Body of pancreas (tissue), 4 donors: ENCODE measurements around the gene STK40. TPM values are rescaled to one million over a fixed set of nuclear protein-coding genes. Genes with fewer than 3 reads are reported as not detected.
A peak's percentile ranks its signal among the peaks of the same experiment; 100 is the strongest.

ENCODE experiments used
- ATAC-seq: fragments of 150-250 bp; one replicate; pipeline ENCODE4 v1.9.1; 2016
- DNase-seq, 4 donors: peaks; one replicate each; pipeline ENCODE4 v3.0.0-alpha.2; 2019
- H3K27ac ChIP-seq, 4 donors: fragments of 200-600 bp; sonication (generic); 1 replicate in 3 of 4; 2 replicates in 1 of 4; pipeline versions ENCODE4 v1.5.1 to v1.6.1; 2016 to 2019; ENCODE audit warnings: mild to moderate bottlenecking in 1 of 4, mixed read lengths in 1 of 4, moderate library complexity in 1 of 4
- H3K27me3 ChIP-seq, 2 donors: fragments of 200-600 bp; sonication (generic); one replicate each; pipeline ENCODE4 v1.6.0; 2016; ENCODE audit warnings: mild to moderate bottlenecking in 1 of 2
- H3K36me3 ChIP-seq, 2 donors: fragments of 200-600 bp; sonication (generic); replicated peaks in 1 of 2; 2 replicates each; pipeline ENCODE4 v1.5.1; 2016; ENCODE audit warnings: low read depth in 2 of 2; ENCODE audit not compliant: insufficient read depth in 1 of 2
- H3K4me1 ChIP-seq: fragments of 200-600 bp; sonication (generic); one replicate; pipeline ENCODE4 v1.6.0; 2016
- H3K4me3 ChIP-seq, 2 donors: fragments of 200-600 bp; sonication (generic); 1 replicate in 1 of 2; 2 replicates in 1 of 2; pipeline ENCODE4 v1.5.1; 2016 to 2019
- H3K9me3 ChIP-seq, 3 donors: fragments of 200-600 bp; sonication (generic); 1 replicate in 2 of 3; 2 replicates in 1 of 3; pipeline ENCODE4 v1.5.1; 2016
- POLR2A ChIP-seq, 3 donors: fragments of 450-650 bp; IDR thresholded peaks; one replicate each; pipeline ENCODE4 v1.6.1; 2016; ENCODE audit warnings: antibody characterized with exemption in 3 of 3, mild to moderate bottlenecking in 2 of 3
- WGBS, 2 donors: methylation state at CpG; one replicate each; pipeline ENCODE4 v1.1.5; 2017; 5-methylcytosine and 5-hydroxymethylcytosine counted together
- intact Hi-C: fragments of 100-400 bp; cut with DNase I; formaldehyde crosslinking; loops from one replicate; pipeline ENCODE4 v1.15.1; 2023
- total RNA-seq, 2 donors: library from RNA; depleted of rRNA; stranded (reverse); fragments of >200 nt; gene quantifications; one replicate each; pipeline ENCODE4 v1.1.0, GENCODE V29; 2016
- TF ChIP-seq, protein P1 (sequence below), 7 experiments: fragments of 450-650 bp in 4 of 7; fragments of 200-600 bp in 3 of 7; sonication (generic) in 3 of 7; IDR thresholded peaks; one replicate each; pipeline ENCODE4 v1.5.1; 2016 to 2019; ENCODE audit warnings: antibody characterized with exemption in 7 of 7

Gene STK40
- total RNA-seq, 2 donors from 2014 or later: 25.2 to 30.3 TPM

DNA sequence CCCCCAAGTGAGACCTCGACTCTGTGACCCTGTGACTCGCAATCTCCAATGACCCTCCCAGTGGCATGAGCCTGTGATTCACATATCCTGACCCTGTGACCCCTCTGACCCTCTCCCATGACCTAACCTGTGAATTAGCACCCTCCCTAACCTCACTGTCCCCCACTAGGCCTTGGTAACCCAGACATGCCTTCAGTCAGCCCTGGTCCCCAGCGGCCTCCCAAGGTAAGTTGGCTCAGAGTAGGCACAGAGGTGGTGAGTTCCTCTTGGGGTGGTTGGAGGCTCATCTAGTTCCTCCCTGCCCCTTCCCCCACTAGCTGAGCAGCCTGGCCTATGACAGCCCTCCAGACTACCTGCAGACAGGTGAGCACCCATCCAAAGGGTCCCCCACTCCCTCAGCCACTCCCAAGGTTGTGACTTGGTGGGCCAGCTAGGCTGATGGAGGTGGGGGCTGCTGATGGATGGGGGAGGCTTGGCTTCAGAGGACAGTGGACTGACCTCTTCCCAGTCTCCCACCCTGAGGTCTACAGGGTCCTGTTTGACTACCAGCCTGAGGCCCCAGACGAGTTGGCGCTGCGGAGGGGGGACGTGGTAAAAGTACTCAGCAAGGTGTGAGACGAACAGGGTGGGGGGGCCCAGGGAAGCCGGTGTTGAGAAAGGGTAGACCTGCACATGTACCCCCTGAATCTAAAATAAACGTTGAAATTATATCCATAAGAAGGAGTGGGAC lies 78.0 kb downstream of the STK40 start:
- intact Hi-C loops: no loop called here
- Histone ChIP-seq H3K27ac (no peak overlapping the region), H3K4me1 (peaks cover 19% of the 10 kb centered on the region), H3K36me3 (no peaks in the 10 kb centered on the region), H3K4me3 (no peak overlapping the region), H3K27me3 (no peaks in the 10 kb centered on the region), H3K9me3 (no peaks in the 10 kb centered on the region)
- no peak for DNase-seq
- WGBS, 2 donors: 75 to 91% methylated on average over 7 to 10 of the region's 10 CpGs
- ATAC-seq: no peak
- TF ChIP-seq, protein P1, sequence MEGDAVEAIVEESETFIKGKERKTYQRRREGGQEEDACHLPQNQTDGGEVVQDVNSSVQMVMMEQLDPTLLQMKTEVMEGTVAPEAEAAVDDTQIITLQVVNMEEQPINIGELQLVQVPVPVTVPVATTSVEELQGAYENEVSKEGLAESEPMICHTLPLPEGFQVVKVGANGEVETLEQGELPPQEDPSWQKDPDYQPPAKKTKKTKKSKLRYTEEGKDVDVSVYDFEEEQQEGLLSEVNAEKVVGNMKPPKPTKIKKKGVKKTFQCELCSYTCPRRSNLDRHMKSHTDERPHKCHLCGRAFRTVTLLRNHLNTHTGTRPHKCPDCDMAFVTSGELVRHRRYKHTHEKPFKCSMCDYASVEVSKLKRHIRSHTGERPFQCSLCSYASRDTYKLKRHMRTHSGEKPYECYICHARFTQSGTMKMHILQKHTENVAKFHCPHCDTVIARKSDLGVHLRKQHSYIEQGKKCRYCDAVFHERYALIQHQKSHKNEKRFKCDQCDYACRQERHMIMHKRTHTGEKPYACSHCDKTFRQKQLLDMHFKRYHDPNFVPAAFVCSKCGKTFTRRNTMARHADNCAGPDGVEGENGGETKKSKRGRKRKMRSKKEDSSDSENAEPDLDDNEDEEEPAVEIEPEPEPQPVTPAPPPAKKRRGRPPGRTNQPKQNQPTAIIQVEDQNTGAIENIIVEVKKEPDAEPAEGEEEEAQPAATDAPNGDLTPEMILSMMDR (IDR thresholded peaks at IDR 0.05): no peak
- TF ChIP-seq POLR2A (IDR thresholded peaks at IDR 0.05): no peak

DNA sequence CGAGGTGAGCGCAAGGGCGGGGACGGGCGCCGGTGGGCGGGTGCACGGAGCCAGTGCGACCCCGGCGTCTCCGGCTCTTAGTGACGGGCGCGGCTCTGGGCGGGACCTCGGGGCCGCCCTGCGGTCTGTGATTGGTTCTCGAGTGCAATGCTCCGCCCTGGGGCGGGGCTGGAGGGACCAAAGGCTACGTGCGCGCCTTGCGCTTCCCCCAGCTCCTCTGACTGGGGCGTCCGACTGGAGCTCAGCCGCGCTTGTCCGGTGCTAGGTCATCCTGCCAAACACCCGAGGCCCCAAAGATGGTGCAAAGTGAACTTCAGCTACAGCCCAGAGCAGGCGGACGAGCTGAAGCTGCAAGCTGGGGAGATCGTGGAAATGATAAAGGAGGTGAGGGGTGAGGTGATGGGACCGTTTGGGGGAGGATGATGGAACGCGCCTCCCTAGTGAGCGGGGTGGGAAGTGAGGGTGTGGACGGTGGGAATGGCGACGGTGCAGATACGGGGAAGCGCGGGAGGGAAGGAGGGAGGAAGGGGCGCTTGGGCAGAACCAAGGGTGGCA lies 78.7 kb downstream of the STK40 start:
- Histone ChIP-seq H3K4me3 (peak overlapping the region; percentile 20 to 63), H3K36me3 (peaks cover 0 to 2% of the 10 kb centered on the region in 2 donors), H3K9me3 (no peaks in the 10 kb centered on the region), H3K27me3 (no peaks in the 10 kb centered on the region), H3K4me1 (peaks cover 19% of the 10 kb centered on the region), H3K27ac (peak overlapping the region in 3 of 4 donors; percentile 16 to 82 (median 65))
- WGBS, 2 donors: 4 to 8% methylated on average over 20 to 39 of the region's 46 CpGs
- intact Hi-C loops: no loop called here
- DNase-seq: peak; percentile 86 to 93 (median 90)
- peak; percentile 96 for ATAC-seq
- TF ChIP-seq, protein P1 (IDR thresholded peaks at IDR 0.05): no peak
- peak; percentile 22 to 70 (median 55) for TF ChIP-seq POLR2A (IDR thresholded peaks at IDR 0.05)

DNA sequence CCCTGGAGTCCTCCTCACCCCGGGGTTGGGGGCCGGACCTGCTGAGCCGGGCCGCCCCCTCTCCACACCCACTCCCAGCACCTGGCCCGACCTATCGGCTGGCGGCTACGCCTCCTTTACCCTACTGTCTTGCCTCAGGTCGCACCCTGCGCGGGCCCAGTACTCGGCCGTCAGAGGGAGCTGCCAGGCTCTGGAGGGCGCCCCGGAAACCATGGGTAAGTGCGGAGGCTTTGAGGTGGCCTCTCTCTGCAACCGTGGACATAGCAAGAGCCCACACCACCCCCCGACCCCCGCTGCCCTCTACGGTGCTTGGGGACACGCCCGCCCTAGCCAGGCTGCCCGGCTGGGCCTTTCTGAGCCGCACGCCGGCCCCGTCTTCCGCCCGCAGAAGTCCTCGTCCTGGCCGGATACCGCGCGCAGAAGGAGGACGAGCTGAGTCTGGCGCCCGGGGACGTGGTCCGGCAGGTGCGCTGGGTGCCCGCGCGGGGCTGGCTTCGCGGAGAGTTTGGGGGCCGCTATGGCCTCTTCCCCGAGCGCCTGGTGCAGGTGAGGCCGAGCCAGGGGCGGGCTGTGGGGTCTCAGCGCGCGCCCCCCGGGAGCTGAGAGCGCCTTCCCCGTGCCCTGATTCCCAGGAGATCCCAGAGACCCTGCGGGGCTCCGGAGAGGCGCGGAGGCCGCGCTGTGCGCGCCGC lies 79.4 kb downstream of the STK40 start, which contains the start of gene SH3D21:
TSS of gene SH3D21 (plus strand) at position 159 of the 692 bp plus-strand sequence. CDS start at position 212, 53 bp downstream.
- Histone ChIP-seq H3K36me3 (peaks cover 0 to 5% of the 10 kb centered on the region in 2 donors), H3K27ac (peak within 1 kb of the TSS; percentile 16 to 82 (median 54)), H3K27me3 (no peaks in the 10 kb centered on the region), H3K9me3 (no peaks in the 10 kb centered on the region), H3K4me1 (peaks cover 19% of the 10 kb centered on the region), H3K4me3 (peak within 1 kb of the TSS; percentile 20 to 63)
- 0 to 1% methylated on average over 4 to 61 of the region's 65 CpGs for WGBS, 2 donors
- peak; percentile 58 for ATAC-seq
- intact Hi-C loops: no loop called here
- peak; percentile 50 to 65 (median 54) for DNase-seq
- TF ChIP-seq POLR2A (IDR thresholded peaks at IDR 0.05): no peak
- TF ChIP-seq, protein P1 (IDR thresholded peaks at IDR 0.05): peak in 4 of 7 experiments; percentile 1 to 20 (median 8)

DNA sequence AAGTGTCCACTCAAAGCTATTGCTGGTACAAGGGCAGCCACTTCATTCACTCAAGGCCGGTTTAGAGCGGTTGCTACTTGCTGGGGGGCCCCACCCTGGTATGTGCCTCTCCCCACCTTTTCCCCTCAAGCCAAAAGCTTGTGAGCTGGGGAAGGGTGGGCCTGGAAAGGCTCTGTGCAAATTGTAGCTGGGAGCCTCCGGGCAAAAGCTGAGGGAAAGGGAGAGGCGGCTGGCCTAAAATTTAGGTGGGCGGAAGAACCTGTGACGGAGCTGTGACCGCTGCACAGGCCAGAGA lies 79.9 kb downstream of the STK40 start:
- intact Hi-C loops: no loop called here
- Histone ChIP-seq H3K27me3 (no peaks in the 10 kb centered on the region), H3K27ac (peak overlapping the region in 3 of 4 donors; percentile 16 to 82 (median 65)), H3K9me3 (no peaks in the 10 kb centered on the region), H3K4me3 (no peak overlapping the region), H3K4me1 (peaks cover 20% of the 10 kb centered on the region), H3K36me3 (peaks cover 0 to 7% of the 10 kb centered on the region in 2 donors)
- no peak for TF ChIP-seq POLR2A (IDR thresholded peaks at IDR 0.05)
- TF ChIP-seq, protein P1 (IDR thresholded peaks at IDR 0.05): no peak
- 61 to 79% methylated on average over 4 to 7 of the region's 7 CpGs for WGBS, 2 donors
- DNase-seq: no peak
- no peak for ATAC-seq
